HepG2 (cell line): Measurements from ENCODE around the gene NSD1. TPM values are rescaled to one million over a fixed set of nuclear protein-coding genes. Genes with fewer than 3 reads are reported as not detected.

Experiments used
- BCL3 ChIP-seq: sonication (generic); formaldehyde crosslinking; IDR thresholded peaks from 2 replicates; pipeline ENCODE4 v1.5.1; 2020; ENCODE audit warnings: mild to moderate bottlenecking, missing genetic modification reagents, moderate library complexity
- FOSL2 ChIP-seq: sonication (generic); formaldehyde crosslinking; IDR thresholded peaks from 2 replicates; pipeline ENCODE4 v1.4.0; 2020; ENCODE audit warnings: missing genetic modification reagents
- FOXM1 ChIP-seq: sonication (generic); formaldehyde crosslinking; IDR thresholded peaks from 2 replicates; pipeline ENCODE4 v1.5.0; 2020; ENCODE audit warnings: missing genetic modification reagents
- FOXP4 ChIP-seq: sonication (generic); formaldehyde crosslinking; IDR thresholded peaks from 2 replicates; pipeline ENCODE4 v1.4.0; 2020; ENCODE audit warnings: missing genetic modification reagents
- HNF4A ChIP-seq: sonication (generic); formaldehyde crosslinking; IDR thresholded peaks from 2 replicates; pipeline ENCODE4 v1.4.0; 2020; ENCODE audit warnings: missing genetic modification reagents
- HNRNPLL ChIP-seq: fragments of 200-400 bp; formaldehyde crosslinking; IDR thresholded peaks from 2 replicates; pipeline ENCODE4 v1.6.1; 2017; ENCODE audit warnings: mild to moderate bottlenecking, low read depth, low read length; ENCODE audit not compliant: poor library complexity, severe bottlenecking
- NFATC3 ChIP-seq: sonication (generic); formaldehyde crosslinking; IDR thresholded peaks from 2 replicates; pipeline ENCODE4 v1.5.1; 2020; ENCODE audit warnings: mild to moderate bottlenecking, missing genetic modification reagents
- NFKB2 ChIP-seq: sonication (generic); formaldehyde crosslinking; IDR thresholded peaks from 2 replicates; pipeline ENCODE4 v1.4.0; 2020; ENCODE audit warnings: missing genetic modification reagents, borderline replicate concordance
- NR3C1 ChIP-seq: sonication (generic); formaldehyde crosslinking; IDR thresholded peaks from 2 replicates; pipeline ENCODE4 v1.4.0; 2020; ENCODE audit warnings: missing genetic modification reagents
- PITX1 ChIP-seq: sonication (generic); formaldehyde crosslinking; IDR thresholded peaks from 2 replicates; pipeline ENCODE4 v1.5.1; 2020; ENCODE audit warnings: mild to moderate bottlenecking, missing genetic modification reagents
- ZC3H13 ChIP-seq: sonication (generic); formaldehyde crosslinking; IDR thresholded peaks from 2 replicates; pipeline ENCODE4 v1.8.1; 2023; ENCODE audit warnings: mild to moderate bottlenecking, missing genetic modification reagents, moderate library complexity
- ZFP37 ChIP-seq: sonication (generic); formaldehyde crosslinking; IDR thresholded peaks from 2 replicates; pipeline ENCODE4 v1.4.0; 2020; ENCODE audit warnings: missing genetic modification reagents, borderline replicate concordance
- ZNF207 ChIP-seq: fragments of 450-650 bp; IDR thresholded peaks from 2 replicates; pipeline ENCODE4 v1.6.1; 2016; ENCODE audit warnings: antibody characterized with exemption, borderline replicate concordance
- ZNF264 ChIP-seq: sonication (generic); formaldehyde crosslinking; IDR thresholded peaks from 2 replicates; pipeline ENCODE4 v1.4.0; 2020; ENCODE audit warnings: missing genetic modification reagents
- ZNF329 ChIP-seq: sonication (generic); formaldehyde crosslinking; IDR thresholded peaks from 2 replicates; pipeline ENCODE4 v1.9.0; 2021; ENCODE audit warnings: low read depth, mild to moderate bottlenecking, missing genetic modification reagents
- ZNF512B ChIP-seq: sonication (generic); formaldehyde crosslinking; IDR thresholded peaks from 2 replicates; pipeline ENCODE4 v1.5.1; 2020; ENCODE audit warnings: missing genetic modification reagents, mild to moderate bottlenecking, borderline replicate concordance
- ZNF558 ChIP-seq: sonication (generic); formaldehyde crosslinking; IDR thresholded peaks from 2 replicates; pipeline ENCODE4 v1.9.0; 2022; ENCODE audit warnings: mild to moderate bottlenecking, missing genetic modification reagents, borderline replicate concordance
- ZNF567 ChIP-seq: sonication (generic); formaldehyde crosslinking; IDR thresholded peaks from 2 replicates; pipeline ENCODE4 v1.8.1; 2023; ENCODE audit warnings: mild to moderate bottlenecking, missing genetic modification reagents, borderline replicate concordance
- polyA plus RNA-seq, 8 experiments: library from polyadenylated mRNA; depleted of rRNA in 3 of 8; stranded (reverse) in 7 of 8; unstranded in 1 of 8; fragments of >200 nt; fragmentation: Illumina TruSeq in 4 of 8; extraction: Trizol in 4 of 8; gene quantifications; 2 replicates each; pipeline versions ENCODE4 v1.2.1 to v1.2.3, GENCODE V29; 2011 to 2016; ENCODE audit warnings: low read depth in 4 of 8, missing spikeins in 1 of 8, mixed read lengths in 1 of 8; ENCODE audit not compliant: insufficient read depth in 1 of 8
- total RNA-seq, 5 experiments: library from RNA; depleted of rRNA; stranded (reverse); fragments of >200 nt; fragmentation: Illumina TruSeq; extraction: Trizol; gene quantifications; 2 replicates each; pipeline ENCODE4 v1.2.3, GENCODE V29; 2016; ENCODE audit warnings: low read depth in 1 of 5

Gene NSD1
- total and polyA plus RNA-seq, 2 of the 13 experiments (the other 11 are each of a cell fraction or from before 2014, with no cell fraction given), result 0.01 to 0.09 TPM

- peak; percentile 15 for TF ChIP-seq FOSL2
- TF ChIP-seq FOXP4 (CRISPR knock-in tag), result no peak
- peak; percentile 21 for TF ChIP-seq HNRNPLL
- no peak for TF ChIP-seq ZFP37 (CRISPR knock-in tag)
- TF ChIP-seq NFKB2 (CRISPR knock-in tag), result no peak
- 0 out of 2 replicates have a peak, but pooled peaks have one; percentile 15 for TF ChIP-seq ZNF558 (CRISPR knock-in tag)
- 0 out of 2 replicates have a peak, but pooled peaks have one; percentile 58 for TF ChIP-seq ZC3H13
- TF ChIP-seq HNF4A, result peak; percentile 87
- TF ChIP-seq ZNF264 (CRISPR knock-in tag), result peak; percentile 57; the same call in 1 of the 2 replicates
- no peak for TF ChIP-seq ZNF567
- peak; percentile 75; the same call in 1 of the 2 replicates for TF ChIP-seq ZNF512B
- no peak for TF ChIP-seq NR3C1 (CRISPR knock-in tag)
- no peak for TF ChIP-seq FOXM1 (CRISPR knock-in tag)
- TF ChIP-seq BCL3 (CRISPR knock-in tag), result peak; percentile 61; the same call in 1 of the 2 replicates
- TF ChIP-seq ZNF329 (CRISPR knock-in tag), result 0 out of 2 replicates have a peak, but pooled peaks have one; percentile 10
- no peak for TF ChIP-seq ZNF207
- TF ChIP-seq NFATC3 (CRISPR knock-in tag), result no peak
- TF ChIP-seq PITX1 (CRISPR knock-in tag), result 0 out of 2 replicates have a peak, but pooled peaks have one; percentile 29
These were observed 36.3 kb upstream of the NSD1 start (continued) for GRCh38 chr5:177097016-177097985.
